Measurements from ENCODE around the gene ALX4. TPM values are rescaled to one million over a fixed set of nuclear protein-coding genes. Genes with fewer than 3 reads are reported as not detected.

Gene ALX4
- total RNA-seq, 4 donors from 2014 or later: under 0.01 to 0.52 (median 0.06) TPM

GRCh38 chr11:44307340-44308099 is 2.4 kb downstream of the ALX4 start:
- Histone ChIP-seq H3K9me3 (peaks cover 0 to under 1% (median 0%) of the 10 kb centered on the region in 4 donors), H3K4me3 (no peak overlapping the region), H3K27ac (replicated peaks in 1 of 4) (no peak overlapping the region), H3K27me3 (peaks cover 0 to 100% (median 80%) of the 10 kb centered on the region in 4 donors), H3K4me1 (peaks cover 38 to 62% (median 53%) of the 10 kb centered on the region in 4 donors), H3K36me3 (no peaks in the 10 kb centered on the region)
- no peak for DNase-seq (ENCODE audit: extremely low spot score)
- intact Hi-C loops (cut with DNase I): no loop called here
- TF ChIP-seq EP300 (IDR thresholded peaks at IDR 0.05): no peak
- no peak for TF ChIP-seq POLR2A (IDR thresholded peaks at IDR 0.05; ENCODE audit: low read depth)
- 91% methylated on average over 8 of the region's 10 CpGs for WGBS

- H3K4me1 ChIP-seq: peaks cover 38 to 62% (median 53%) of the 10 kb centered on the region in 4 donors
- H3K27me3 ChIP-seq: peaks cover 0 to 100% (median 73%) of the 10 kb centered on the region in 4 donors
- no peaks in the 10 kb centered on the region for H3K36me3 ChIP-seq
- WGBS: 85% methylated on average over 7 of the region's 7 CpGs
- TF ChIP-seq EP300 (IDR thresholded peaks at IDR 0.05) (no peak), POLR2AphosphoS5 (IDR thresholded peaks at IDR 0.05) (no peak), CTCF (IDR thresholded peaks at IDR 0.05) (no peak), POLR2A (IDR thresholded peaks at IDR 0.05; ENCODE audit: low read depth) (no peak)
- H3K9me3 ChIP-seq: no peaks in the 10 kb centered on the region
- H3K27ac ChIP-seq (replicated peaks in 1 of 4): no peak overlapping the region
- no peak for DNase-seq (ENCODE audit: extremely low spot score)
- intact Hi-C loops (cut with DNase I): no loop called here
- H3K4me3 ChIP-seq: no peak overlapping the region
These were observed 3.1 kb downstream of the ALX4 start for GRCh38 chr11:44306918-44307244.

GRCh38 chr11:44306052-44306917 is 3.7 kb downstream of the ALX4 start:
- intact Hi-C loops (cut with DNase I): no loop called here
- H3K27ac ChIP-seq (replicated peaks in 1 of 4): no peak overlapping the region
- H3K4me3 ChIP-seq: peak overlapping the region; percentile 50 to 64 (median 58)
- no peaks in the 10 kb centered on the region for H3K36me3 ChIP-seq
- H3K9me3 ChIP-seq: no peaks in the 10 kb centered on the region
- WGBS: 56% methylated on average over 38 of the region's 38 CpGs
- H3K27me3 ChIP-seq: peaks cover 0 to 100% (median 67%) of the 10 kb centered on the region in 4 donors
- H3K4me1 ChIP-seq: peaks cover 38 to 61% (median 53%) of the 10 kb centered on the region in 4 donors
- TF ChIP-seq POLR2AphosphoS5 (IDR thresholded peaks at IDR 0.05) (no peak), EP300 (IDR thresholded peaks at IDR 0.05) (no peak), POLR2A (IDR thresholded peaks at IDR 0.05; ENCODE audit: low read depth) (no peak), CTCF (IDR thresholded peaks at IDR 0.05) (no peak)
- no peak for DNase-seq (ENCODE audit: extremely low spot score)

DNA sequence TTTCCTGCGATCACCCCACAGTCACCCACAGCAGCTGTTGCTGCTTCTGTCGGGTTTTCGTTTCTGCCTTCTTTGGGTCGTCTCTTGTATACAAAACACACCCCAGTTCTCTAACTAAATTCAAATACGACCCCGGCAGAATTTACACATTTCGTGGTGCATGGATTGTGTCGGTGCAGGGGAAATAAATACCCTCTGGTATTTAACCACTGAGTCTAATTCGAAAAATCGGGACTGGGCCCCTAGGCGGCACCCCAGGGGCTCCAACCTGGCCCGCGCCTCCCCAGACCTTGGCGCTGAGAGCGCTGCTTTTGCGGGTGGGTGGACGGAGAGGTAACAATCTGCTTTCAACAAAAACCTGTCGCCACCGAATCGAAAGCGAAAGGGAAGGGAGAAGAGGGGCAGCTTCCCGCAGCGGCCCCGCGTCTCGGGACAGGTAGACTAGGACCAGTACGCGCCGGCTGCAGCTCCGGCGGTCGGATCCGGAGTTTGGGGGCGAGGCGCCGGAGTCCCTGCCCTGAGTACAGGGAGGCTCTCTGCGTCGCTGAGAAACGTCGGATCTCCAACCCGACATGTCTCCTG is 4.4 kb downstream of the ALX4 start:
- H3K4me1 ChIP-seq: peaks cover 36 to 54% (median 46%) of the 10 kb centered on the region in 4 donors
- H3K36me3 ChIP-seq: no peaks in the 10 kb centered on the region
- peaks cover 0 to 99% (median 60%) of the 10 kb centered on the region in 4 donors for H3K27me3 ChIP-seq
- intact Hi-C loops (cut with DNase I): no loop called here
- TF ChIP-seq POLR2A (IDR thresholded peaks at IDR 0.05; ENCODE audit: low read depth): no peak
- 17% methylated on average over 27 of the region's 41 CpGs for WGBS
- no peak overlapping the region for H3K27ac ChIP-seq (replicated peaks in 1 of 4)
- DNase-seq (ENCODE audit: extremely low spot score): no peak
- peak overlapping the region; percentile 50 to 64 (median 58) for H3K4me3 ChIP-seq
- no peaks in the 10 kb centered on the region for H3K9me3 ChIP-seq

- 26% methylated on average over 10 of the region's 10 CpGs for WGBS
- TF ChIP-seq CTCF (IDR thresholded peaks at IDR 0.05): no peak
- no peak for TF ChIP-seq EP300 (IDR thresholded peaks at IDR 0.05)
- no peak for TF ChIP-seq POLR2A (IDR thresholded peaks at IDR 0.05; ENCODE audit: low read depth)
- no peak for TF ChIP-seq POLR2AphosphoS5 (IDR thresholded peaks at IDR 0.05)
- peak overlapping the region; percentile 50 to 64 (median 58) for H3K4me3 ChIP-seq
- H3K27me3 ChIP-seq: peaks cover 0 to 98% (median 56%) of the 10 kb centered on the region in 4 donors
- H3K27ac ChIP-seq (replicated peaks in 1 of 4): no peak overlapping the region
- peaks cover 30 to 49% (median 41%) of the 10 kb centered on the region in 4 donors for H3K4me1 ChIP-seq
- H3K9me3 ChIP-seq: no peaks in the 10 kb centered on the region
- DNase-seq (ENCODE audit: extremely low spot score): no peak
- intact Hi-C loops (cut with DNase I): no loop called here
- no peaks in the 10 kb centered on the region for H3K36me3 ChIP-seq
These were observed 4.9 kb downstream of the ALX4 start for GRCh38 chr11:44305026-44305469.
